ENCODE measurements around the gene EML1.

Gene EML1

DNA sequence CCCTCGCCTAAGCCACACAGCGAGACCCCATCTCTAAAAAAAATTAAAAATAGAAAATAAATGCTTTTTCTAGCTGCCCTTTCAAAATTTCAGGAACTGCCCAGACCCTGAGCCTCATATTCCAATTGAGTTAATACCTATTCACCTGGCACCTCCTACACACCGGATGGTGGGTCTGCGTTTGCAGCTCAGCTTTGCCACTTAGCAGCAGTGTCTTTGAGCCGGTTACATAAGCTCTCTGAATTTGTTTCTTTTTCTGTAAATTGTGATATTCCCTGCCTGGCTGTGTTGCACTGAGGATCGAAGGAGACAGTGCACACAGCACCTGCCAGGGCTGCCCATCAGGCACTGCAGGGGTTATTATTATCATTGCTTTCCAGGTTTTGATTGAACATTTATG is 125.6 kb downstream of the EML1 start:
- TF ChIP-seq CTCF (IDR thresholded peaks at IDR 0.05; ENCODE audit: low read depth, low read length), result no peak
- no peak for DNase-seq (ENCODE audit: extremely low read depth, low read depth)

- no peak for DNase-seq (ENCODE audit: extremely low read depth, low read depth)
- TF ChIP-seq CTCF (IDR thresholded peaks at IDR 0.05; ENCODE audit: low read depth, low read length), result no peak
Measured at GRCh38 chr14:99921425-99921824, 128.2 kb downstream of the EML1 start.

GRCh38 chr14:99924379-99924778 is 131.2 kb downstream of the EML1 start:
- no peak for TF ChIP-seq CTCF (IDR thresholded peaks at IDR 0.05; ENCODE audit: low read depth, low read length)
- no peak for DNase-seq (ENCODE audit: extremely low read depth, low read depth)

DNA sequence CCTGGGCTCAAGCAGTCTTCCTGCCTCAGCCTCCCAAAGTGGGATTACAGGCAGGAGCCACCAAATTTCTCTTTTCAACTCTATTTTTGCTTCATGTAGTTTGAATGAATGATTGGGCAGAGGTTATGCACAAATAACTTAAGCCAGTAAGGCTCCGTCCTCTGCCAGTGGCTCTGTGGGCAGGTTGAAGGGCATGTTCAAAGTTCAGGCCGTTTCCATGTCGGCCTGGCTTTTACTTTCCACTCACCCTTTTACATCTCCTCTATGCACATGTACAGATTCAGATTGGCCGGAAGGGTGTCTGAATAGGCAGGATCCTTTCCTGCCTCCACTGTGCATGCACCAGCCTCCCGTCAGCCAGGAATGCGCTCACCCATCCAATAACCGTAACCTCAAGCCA is 132.3 kb downstream of the EML1 start:
- TF ChIP-seq CTCF (IDR thresholded peaks at IDR 0.05; ENCODE audit: low read depth, low read length), result no peak
- DNase-seq (ENCODE audit: extremely low read depth, low read depth), result no peak

DNA sequence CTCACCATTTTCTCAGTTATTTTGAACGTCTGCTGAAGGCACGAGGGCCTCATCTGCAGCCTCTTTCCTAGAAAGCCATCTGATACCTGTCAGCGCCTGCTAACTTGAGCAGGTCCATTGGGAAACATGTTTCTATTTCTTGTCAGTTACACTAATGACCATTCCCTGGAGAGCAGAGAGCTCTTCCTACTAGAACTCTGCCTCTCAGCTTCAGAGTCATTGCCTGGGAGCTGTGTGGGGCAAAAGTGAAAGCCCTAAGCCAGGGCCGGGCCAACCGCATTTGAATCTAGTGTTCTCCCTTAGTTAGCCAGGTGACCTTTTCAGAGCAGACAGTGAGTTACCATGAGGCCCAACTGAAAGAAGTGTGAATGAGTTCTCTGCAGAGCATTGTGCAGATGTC is 135.8 kb downstream of the EML1 start:
- no peak for TF ChIP-seq CTCF (IDR thresholded peaks at IDR 0.05; ENCODE audit: low read depth, low read length)
- DNase-seq (ENCODE audit: extremely low read depth, low read depth), result no peak

GRCh38 chr14:99929601-99930000 is 136.4 kb downstream of the EML1 start:
- no peak for DNase-seq (ENCODE audit: extremely low read depth, low read depth)
- no peak for TF ChIP-seq CTCF (IDR thresholded peaks at IDR 0.05; ENCODE audit: low read depth, low read length)

DNA sequence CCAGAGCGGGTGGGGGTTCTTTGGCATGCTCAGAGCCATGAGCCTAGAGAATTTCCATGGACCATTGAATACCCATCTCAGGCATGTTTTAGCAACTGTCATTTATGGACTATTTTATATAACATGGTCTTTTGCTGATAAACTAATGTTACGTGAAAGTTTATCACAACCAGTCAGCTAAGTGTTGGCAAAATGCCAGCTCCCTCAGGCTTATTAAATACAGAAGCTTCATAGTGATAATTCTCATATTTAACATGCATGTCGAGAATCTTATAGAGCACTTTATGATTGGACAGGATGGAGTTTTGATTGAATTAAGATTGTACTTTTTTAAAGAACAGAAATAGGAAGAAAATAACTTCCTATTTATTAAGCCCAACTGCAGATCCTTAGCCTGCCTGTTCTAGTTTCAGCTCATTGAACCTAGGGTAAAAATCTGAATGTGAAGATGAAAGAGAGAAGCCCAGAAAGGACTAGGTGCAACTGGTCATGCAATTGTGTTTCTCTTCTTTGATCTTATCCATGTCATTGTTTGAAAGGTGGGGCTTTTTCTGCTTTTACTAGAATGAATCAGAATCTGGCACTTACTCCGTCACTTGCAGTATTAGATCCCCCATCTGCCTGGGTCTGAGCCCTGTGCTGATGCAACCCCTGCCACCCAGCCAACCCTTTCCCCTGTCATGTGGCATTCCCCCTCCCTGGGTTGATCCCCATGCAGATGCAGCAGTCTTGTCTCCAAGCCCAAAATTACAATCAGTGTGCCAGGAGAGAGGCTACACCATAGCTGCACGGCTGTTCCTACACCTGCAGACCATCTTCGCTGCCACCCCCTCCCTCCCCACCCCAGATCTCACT is 137.4 kb downstream of the EML1 start:
- TF ChIP-seq CTCF (IDR thresholded peaks at IDR 0.05; ENCODE audit: low read depth, low read length), result no peak
- no peak for DNase-seq (ENCODE audit: extremely low read depth, low read depth)

Data from AG09319 (cell line).